Metanephros (tissue), 1 donor: ENCODE data around the gene MSS51. TPM values are rescaled to one million over a fixed set of nuclear protein-coding genes. Genes with fewer than 3 reads are reported as not detected.

Experiments
- total RNA-seq: library from RNA; depleted of rRNA; stranded (reverse); fragments of >200 nt; gene quantifications from one replicate; pipeline ENCODE4 v1.2.3, GENCODE V29; 2014

MSS51 gene
- 4.1 TPM for total RNA-seq

DNA sequence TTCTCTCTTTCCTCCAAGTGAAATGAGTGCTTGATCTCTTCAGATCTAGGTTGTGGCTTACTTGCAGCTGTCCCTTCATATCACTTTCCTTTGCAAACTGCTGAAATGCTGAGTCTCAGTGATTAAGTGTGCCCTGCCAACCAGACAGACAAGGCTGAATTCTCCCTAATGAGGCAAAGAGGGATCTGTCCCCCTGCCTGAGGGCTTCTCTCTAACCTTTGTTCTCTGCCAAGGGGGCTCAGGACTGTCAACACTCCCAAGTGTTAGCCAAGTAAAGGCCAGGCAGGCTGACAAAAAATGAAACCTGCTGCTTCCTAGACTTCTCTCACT, at the start of gene MSS51:
MSS51 (minus strand) TSS at position 24 of the 330 bp plus-strand sequence. CDS start 5,277 bp downstream, outside the sequence.

DNA sequence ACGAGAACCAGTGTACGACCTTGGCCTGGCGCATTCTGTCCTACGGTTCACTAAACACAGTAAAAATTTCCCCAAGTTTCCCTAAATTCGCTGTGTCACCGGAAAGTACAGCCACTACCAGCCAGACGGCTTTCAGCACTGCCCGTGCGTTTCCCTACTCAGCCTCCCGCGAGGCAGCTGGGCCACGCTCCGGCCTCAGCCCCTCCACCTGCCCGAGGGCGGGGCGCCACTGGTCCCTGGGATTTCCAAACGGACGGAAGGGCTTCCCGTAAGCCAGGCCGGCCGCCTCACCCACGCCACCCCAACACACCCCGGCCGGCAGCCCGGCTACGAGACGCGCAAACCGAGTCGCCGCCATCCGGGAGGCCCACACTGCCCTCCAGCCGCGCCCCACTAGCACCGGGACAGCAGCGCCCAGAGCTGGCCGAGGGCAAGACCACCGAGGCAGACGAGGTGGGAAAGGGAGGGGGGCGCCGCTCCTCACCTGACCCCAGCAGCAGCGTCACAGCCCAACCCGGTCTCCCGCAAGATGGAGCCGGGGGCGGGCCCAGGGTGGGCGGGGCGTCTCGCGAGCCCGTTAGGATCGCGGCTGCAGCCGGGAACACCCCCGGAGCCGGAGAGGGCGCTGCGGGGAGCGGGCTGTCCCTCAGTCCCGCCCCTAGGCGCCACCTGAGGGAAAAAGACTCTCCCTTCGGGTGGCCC, 19.7 kb downstream of the MSS51 start, which contains the start of gene ANXA7:
ANXA7 (minus strand) TSS at position 531 of the 702 bp plus-strand sequence. CDS start 13,202 bp downstream, outside the sequence.

Other genes starting within 250 kb of the MSS51 start
- 18.6 TPM for gene DNAJC9, start 186.3 kb downstream of the MSS51 start, total RNA-seq
- gene MRPS16, start 180.9 kb downstream of the MSS51 start, total RNA-seq = 54.5 TPM
- gene CFAP70, start 74.7 kb downstream of the MSS51 start, total RNA-seq = 5.7 TPM
- 78.0 TPM for gene ANXA7, start 19.5 kb downstream of the MSS51 start, total RNA-seq
- gene PPP3CB, start 62.5 kb upstream of the MSS51 start, total RNA-seq = 57.5 TPM
- gene USP54, start 157.8 kb upstream of the MSS51 start, total RNA-seq = 23.5 TPM
- 196 TPM for gene MYOZ1, start 207.9 kb upstream of the MSS51 start, total RNA-seq
- 5.0 TPM for gene SYNPO2L, start 222.5 kb upstream of the MSS51 start, total RNA-seq